Heart left ventricle (tissue), 13 donors: ENCODE measurements around the gene LY6G5C.

Experiments used
- POLR2A ChIP-seq, 2 donors: fragments of 450-650 bp; IDR thresholded peaks; one replicate each; pipeline ENCODE4 v1.6.1; 2017; ENCODE audit warnings: antibody characterized with exemption in 2 of 2, mild to moderate bottlenecking in 2 of 2, moderate library complexity in 2 of 2
- TF ChIP-seq, protein P1 (sequence below), 12 donors: fragments of 200-600 bp; sonication (generic) in 4 of 12; IDR thresholded peaks; one replicate each; pipeline versions ENCODE4 v1.5.0 to v1.8.0; 2018 to 2022; ENCODE audit warnings: antibody characterized with exemption in 12 of 12, mild to moderate bottlenecking in 5 of 12
- donor health status: ischemic (EF 13 %, LVEDD 7.1; RV severe dilation, severe dysfunction).
- donor health status: DM: no; HTN: yes; CAD: no.
- donor health status: DM: no; HTN: no; CAD: no.
- donor health status: ischemic (EF 25% LVEDD 6.9; RV normal size, moderate dysfunction).
- donor health status: ischemic (EF 25% LVEDD 5.7; RV mildly dilated, moderate dysfunction).
- donor health status: ischemic (EF 35%, LVEDD 5.7; RV mildly dilated, moderate dysfunction).
- donor health status: nonischemic (EF 11% LVEDD 7.7; RV severe dilation, severe dysfunction).
- donor health status: DM: yes; HTN: yes; CAD: no.
- donor health status: PGD.
- donor health status: ischemic (EF 29% LVEDD 5.4; RV normal size, mild dysfunction).
- donor health status: nonischemic (EF 23%, LVEDD 6.1; RV moderate dilation, normal function).

DNA sequence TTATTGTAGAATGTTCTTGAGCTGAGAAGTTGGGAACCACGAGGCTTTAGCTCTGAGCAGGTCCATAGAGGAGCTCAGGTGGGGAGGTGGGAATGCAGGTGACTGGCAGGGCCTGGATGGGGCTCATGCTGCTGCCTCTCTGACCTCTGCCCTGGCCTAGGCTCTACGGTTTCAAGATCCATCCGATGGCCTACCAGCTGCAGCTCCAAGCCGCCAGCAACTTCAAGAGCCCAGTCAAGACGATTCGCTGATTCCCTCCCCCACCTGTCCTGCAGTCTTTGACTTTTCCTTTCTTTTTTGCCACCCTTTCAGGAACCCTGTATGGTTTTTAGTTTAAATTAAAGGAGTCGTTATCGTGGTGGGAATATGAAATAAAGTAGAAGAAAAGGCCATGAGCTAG, 11.2 kb downstream of the LY6G5C start, which contains the start of gene LY6G5B:
- TF ChIP-seq, protein P1, sequence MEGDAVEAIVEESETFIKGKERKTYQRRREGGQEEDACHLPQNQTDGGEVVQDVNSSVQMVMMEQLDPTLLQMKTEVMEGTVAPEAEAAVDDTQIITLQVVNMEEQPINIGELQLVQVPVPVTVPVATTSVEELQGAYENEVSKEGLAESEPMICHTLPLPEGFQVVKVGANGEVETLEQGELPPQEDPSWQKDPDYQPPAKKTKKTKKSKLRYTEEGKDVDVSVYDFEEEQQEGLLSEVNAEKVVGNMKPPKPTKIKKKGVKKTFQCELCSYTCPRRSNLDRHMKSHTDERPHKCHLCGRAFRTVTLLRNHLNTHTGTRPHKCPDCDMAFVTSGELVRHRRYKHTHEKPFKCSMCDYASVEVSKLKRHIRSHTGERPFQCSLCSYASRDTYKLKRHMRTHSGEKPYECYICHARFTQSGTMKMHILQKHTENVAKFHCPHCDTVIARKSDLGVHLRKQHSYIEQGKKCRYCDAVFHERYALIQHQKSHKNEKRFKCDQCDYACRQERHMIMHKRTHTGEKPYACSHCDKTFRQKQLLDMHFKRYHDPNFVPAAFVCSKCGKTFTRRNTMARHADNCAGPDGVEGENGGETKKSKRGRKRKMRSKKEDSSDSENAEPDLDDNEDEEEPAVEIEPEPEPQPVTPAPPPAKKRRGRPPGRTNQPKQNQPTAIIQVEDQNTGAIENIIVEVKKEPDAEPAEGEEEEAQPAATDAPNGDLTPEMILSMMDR (IDR thresholded peaks at IDR 0.05) = no peak
- no peak for TF ChIP-seq POLR2A (IDR thresholded peaks at IDR 0.05)
